GM23248 (cell line): ENCODE results near the gene CCDC144A. TPM values are rescaled to one million over a fixed set of nuclear protein-coding genes. Genes with fewer than 3 reads are reported as not detected.

Experiments used
- polyA plus RNA-seq: library from polyadenylated mRNA; unstranded; fragments of >200 nt; fragmentation: Nextera tagmentation; extraction: Ambion mirVana; gene quantifications from 2 replicates; pipeline ENCODE4 v1.2.1, GENCODE V29; 2016
- small RNA-seq: library from RNA; depleted of rRNA; stranded (forward); fragments of <200 nt; gene quantifications from one replicate; pipeline ENCODE3, GENCODE V24; 2014; ENCODE audit warnings: low read depth, low replicate concordance
- total RNA-seq: library from RNA; depleted of rRNA; stranded (reverse); fragments of >200 nt; shearing (Covaris generic); gene quantifications from 2 replicates; pipeline ENCODE4 v1.2.3, GENCODE V29; 2014; rRNA removed

The CCDC144A gene
- total and polyA plus RNA-seq, 2 experiments from 2014 or later: 0.03 to 3.5 TPM

Small RNA genes lying within 50 kb of the gene (small RNA-seq; reads per million reads assigned to genes)
- gene AC022596.1 (not detected), gene RNU6-405P (not detected)

Other genes starting within 250 kb of the CCDC144A start
- gene LRRC75A, start 198.0 kb upstream of the CCDC144A start, total RNA-seq: 0.13 and 0.22 TPM in 2 replicates
- gene LRRC75A, start 198.0 kb upstream of the CCDC144A start, polyA plus RNA-seq: 0.15 and 0.54 TPM in 2 replicates
- 11.7 and 14.3 TPM in 2 replicates for gene ZNF287, start 121.0 kb upstream of the CCDC144A start, total RNA-seq
- gene ZNF287, start 121.0 kb upstream of the CCDC144A start, polyA plus RNA-seq: 12.5 and 15.1 TPM in 2 replicates
- 2.5 and 3.1 TPM in 2 replicates for gene ZNF624, start 36.4 kb upstream of the CCDC144A start, total RNA-seq
- gene ZNF624, start 36.4 kb upstream of the CCDC144A start, polyA plus RNA-seq: 1.8 and 2.1 TPM in 2 replicates